ENCODE data around the gene HDAC5. TPM values are rescaled to one million over a fixed set of nuclear protein-coding genes. Genes with fewer than 3 reads are reported as not detected.
"Not testable (repeated sequence)": the region's sequence is repeated elsewhere in the genome, so short reads cannot be mapped to it uniquely, and the experiment has no call there.

HDAC5 gene
- total RNA-seq, 1 donor from 2014 or later = 67.5 TPM

DNA sequence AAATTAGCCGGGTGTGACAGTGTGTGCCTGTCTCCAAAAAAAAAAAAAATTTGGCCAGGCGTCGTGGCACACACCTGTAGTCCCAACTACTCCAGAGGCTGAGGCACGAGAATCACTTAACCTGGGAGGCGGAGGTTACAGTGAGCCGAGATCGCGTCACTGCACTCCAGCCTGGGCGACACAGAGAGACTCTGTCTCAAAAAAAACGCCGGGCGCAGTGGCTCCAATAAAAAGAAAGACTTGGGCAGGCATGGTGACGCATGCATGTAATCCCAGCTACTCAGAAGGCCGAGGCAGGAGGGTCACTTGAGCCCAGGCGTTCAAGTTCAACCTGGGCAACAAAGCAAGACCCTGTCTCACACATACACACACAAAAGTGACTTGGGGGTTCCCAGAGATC lies 60.6 kb downstream of the HDAC5 start:
- intact Hi-C loops (cut with DNase I) = loop anchor here (2.0 kb wide), 1 partner anchor 56 kb away; no protein-coding TSS in a partner anchor
- DNase-seq (ENCODE audit: missing footprints) = no peak
- no peak for ATAC-seq

DNA sequence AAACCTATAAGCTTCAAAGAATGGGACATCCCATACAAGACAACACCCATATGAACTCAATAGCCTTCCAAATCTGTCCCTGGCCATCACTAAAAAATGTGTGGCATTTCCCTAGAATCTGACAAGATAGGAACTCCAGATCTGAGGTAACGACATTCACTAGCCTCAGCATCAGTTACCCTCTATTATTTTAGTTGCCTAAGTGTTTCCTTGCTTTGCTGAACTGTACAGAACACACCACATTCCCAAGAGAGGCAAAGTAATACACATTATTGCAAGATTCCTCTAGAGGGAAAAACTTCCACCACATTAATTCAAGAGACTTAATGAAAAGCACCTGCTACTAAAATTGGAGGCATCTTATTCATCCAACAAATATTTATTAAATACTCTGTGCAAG lies 62.0 kb downstream of the HDAC5 start:
- intact Hi-C loops (cut with DNase I) = no loop called here
- no peak for ATAC-seq
- DNase-seq (ENCODE audit: missing footprints) = no peak

DNA sequence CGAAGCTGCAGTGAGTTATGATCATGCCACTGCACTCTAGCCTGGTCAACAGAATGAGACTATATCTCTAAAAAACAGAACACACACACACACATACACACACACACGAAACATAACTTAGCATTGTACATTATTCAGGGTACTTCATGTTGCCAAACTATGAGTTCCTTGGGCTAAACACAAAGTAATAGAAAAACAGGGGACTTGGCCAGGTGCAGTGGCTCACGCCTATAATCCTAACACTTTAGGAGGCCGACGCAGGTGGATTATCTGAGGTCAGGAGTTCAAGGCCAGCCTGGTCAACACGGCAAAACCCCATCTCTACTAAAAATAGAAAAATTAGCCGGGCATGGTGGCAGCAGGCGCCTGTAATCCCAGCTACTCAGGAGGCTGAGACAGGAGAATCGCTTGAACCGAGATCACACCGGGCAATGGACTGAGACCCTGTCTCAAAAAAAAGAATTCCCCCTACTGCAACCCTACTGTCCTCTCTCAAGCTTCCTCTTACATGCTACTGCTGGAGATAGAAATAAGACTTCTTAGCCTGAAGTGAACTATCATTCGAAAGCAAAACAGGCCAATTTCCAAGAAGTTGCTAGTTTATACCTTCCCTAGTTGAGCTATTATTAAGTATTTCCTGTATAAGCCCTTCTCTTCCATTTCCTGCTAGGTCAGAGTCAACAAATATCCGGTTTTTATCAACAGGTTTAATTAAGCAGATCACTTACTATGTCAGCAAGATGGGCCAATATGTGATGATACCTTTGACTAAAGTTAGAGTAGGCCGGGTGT lies 64.1 kb downstream of the HDAC5 start:
- intact Hi-C loops (cut with DNase I) = no loop called here
- no peak for ATAC-seq
- DNase-seq (ENCODE audit: missing footprints) = no peak

- peak; percentile 81 for ATAC-seq
- no peak for DNase-seq (ENCODE audit: missing footprints)
- intact Hi-C loops (cut with DNase I) = no loop called here
These were observed 70.1 kb downstream of the HDAC5 start for GRCh38 chr17:44053125-44053872.

DNA sequence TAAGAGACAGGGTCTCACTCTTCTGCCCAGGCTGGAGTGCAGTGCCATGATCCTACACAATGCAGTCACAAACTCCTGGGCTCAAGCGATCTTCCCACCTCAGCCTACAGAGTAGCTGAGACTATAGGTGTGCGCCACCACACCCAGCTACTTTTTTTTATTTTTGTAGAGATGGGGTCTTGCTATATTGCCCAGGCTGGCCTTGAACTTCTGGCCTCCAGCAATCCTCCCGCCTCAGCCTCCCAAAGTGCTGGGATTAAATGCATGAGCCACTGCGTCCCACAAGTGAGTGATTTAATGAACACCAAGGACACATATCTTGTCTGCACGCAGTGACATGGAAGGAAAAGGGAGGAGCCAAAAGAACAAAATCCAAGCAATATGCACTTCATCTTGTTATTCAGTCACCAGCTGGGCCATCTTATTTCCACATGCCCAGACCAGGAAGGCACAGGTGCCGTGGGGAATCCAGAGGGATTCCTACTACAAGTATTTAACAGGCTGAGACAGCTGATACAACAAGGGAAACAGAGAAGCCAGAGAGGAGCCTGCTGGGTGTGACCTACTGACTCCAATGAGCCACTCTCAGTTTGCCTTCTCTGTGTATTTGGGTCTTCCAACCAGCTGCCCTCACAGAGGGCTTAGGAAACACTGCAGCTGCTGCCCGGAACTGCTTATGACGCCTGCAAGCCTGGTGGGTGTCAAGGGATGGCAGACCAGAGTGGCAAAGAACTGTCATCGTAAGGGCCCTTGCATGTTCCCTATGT lies 74.0 kb downstream of the HDAC5 start:
- DNase-seq (ENCODE audit: missing footprints) (no peak), ATAC-seq (no peak)
- intact Hi-C loops (cut with DNase I) = loop anchor here (10.0 kb wide), 1 partner anchor 105 kb away; the partner anchor contains the start of gene PPY

GRCh38 chr17:44046893-44047292 lies 76.5 kb downstream of the HDAC5 start:
- not testable (repeated sequence) for DNase-seq (ENCODE audit: missing footprints); ATAC-seq
- intact Hi-C loops (cut with DNase I) = loop anchor here (10.0 kb wide), 1 partner anchor 102 kb away; the partner anchor contains the start of gene PPY

DNA sequence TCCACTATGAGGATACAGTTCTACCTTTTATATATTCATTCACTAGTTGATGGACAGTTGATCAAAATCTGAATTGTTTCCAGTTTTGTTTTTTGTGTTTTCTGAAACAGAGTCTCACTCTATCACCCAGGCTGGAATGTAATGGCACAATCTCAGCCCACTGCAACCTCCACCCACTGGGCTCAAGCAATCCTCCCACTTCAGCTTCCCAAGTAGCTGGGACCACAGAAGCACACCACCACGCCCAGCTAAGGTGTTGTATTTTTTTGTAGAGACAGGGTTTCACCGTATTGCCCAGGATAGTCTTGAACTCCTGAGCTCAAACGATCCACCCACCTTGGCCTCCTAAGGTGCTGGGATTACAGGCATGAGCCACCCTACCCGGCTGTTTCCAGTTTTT lies 78.0 kb downstream of the HDAC5 start:
- DNase-seq (ENCODE audit: missing footprints) = no peak
- no peak for ATAC-seq
- intact Hi-C loops (cut with DNase I) = loop anchor here (10.0 kb wide), 1 partner anchor 101 kb away; the partner anchor contains the start of gene PPY

DNA sequence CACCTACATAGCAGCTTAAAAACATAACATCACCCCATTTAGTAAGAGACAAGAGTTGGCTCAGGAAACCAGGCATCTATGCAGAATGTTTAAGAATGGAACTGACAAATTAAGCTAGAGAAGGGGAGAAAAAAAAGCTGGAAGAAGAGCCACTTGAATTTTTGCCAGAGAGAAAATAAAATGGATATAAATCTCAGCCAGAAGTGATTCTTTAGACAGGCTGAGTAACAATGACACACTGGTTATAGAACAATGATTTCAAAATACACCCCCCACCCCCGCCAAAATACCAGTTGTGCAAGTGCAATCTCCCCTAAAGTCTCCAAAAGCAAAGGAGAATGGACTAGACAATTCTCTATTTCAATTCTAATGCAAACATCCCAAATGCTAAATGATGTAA lies 79.4 kb downstream of the HDAC5 start:
- intact Hi-C loops (cut with DNase I) = loop anchor here (5.0 to 10.0 kb wide), 2 partner anchors 37 to 99 kb away; partner anchors contain the start of gene PPY
- DNase-seq (ENCODE audit: missing footprints) (no peak), ATAC-seq (no peak)

DNA sequence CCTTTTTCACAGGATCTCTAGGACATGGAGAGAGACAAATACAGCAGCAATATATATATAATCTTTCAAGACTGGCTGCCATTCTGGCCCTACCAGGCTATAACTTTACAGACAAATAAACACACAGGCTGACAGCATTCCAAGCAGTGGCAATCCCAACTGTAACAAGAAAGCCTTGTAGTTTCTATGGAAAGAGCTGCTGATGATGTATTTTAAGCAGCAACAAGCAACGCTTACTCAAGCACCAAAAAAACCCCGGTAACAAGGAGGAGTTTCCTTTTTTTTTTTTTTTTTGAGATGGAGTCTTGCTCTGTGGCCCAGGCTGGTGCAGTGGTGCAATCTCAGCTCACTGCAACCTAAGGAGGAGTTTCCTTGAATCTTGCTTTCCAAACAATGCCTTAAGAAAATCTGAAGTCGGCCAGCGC lies 80.2 kb downstream of the HDAC5 start:
- ATAC-seq (no peak), DNase-seq (ENCODE audit: missing footprints) (no peak)
- intact Hi-C loops (cut with DNase I) = loop anchor here (5.0 to 10.0 kb wide), 2 partner anchors 36 to 98 kb away; partner anchors contain the start of gene PPY

GRCh38 chr17:44039829-44040635 lies 83.4 kb downstream of the HDAC5 start:
- intact Hi-C loops (cut with DNase I) = loop anchor here (5.0 to 10.0 kb wide), 2 partner anchors 33 to 95 kb away; partner anchors contain the start of gene PPY
- ATAC-seq = peak; percentile 27

GRCh38 chr17:44038604-44039011 lies 84.8 kb downstream of the HDAC5 start:
- intact Hi-C loops (cut with DNase I) = no loop called here
- ATAC-seq = peak; percentile 8
- no peak for DNase-seq (ENCODE audit: missing footprints)

More at GRCh38 chr17:44039829-44040635, 83.4 kb downstream of the HDAC5 start:
- no peak for DNase-seq (ENCODE audit: missing footprints)

- intact Hi-C loops (cut with DNase I) = no loop called here
These were observed 86.0 kb downstream of the HDAC5 start for GRCh38 chr17:44037471-44037870.

GRCh38 chr17:44034688-44035087 lies 88.8 kb downstream of the HDAC5 start:
- ATAC-seq; DNase-seq (ENCODE audit: missing footprints); intact Hi-C loops (cut with DNase I): not testable (repeated sequence)

More at GRCh38 chr17:44037471-44037870, 86.0 kb downstream of the HDAC5 start:
- ATAC-seq = no peak
- no peak for DNase-seq (ENCODE audit: missing footprints)

GRCh38 chr17:44033861-44034408 lies 89.5 kb downstream of the HDAC5 start:
- ATAC-seq (no peak), DNase-seq (ENCODE audit: missing footprints) (no peak)
- intact Hi-C loops (cut with DNase I) = no loop called here

DNA sequence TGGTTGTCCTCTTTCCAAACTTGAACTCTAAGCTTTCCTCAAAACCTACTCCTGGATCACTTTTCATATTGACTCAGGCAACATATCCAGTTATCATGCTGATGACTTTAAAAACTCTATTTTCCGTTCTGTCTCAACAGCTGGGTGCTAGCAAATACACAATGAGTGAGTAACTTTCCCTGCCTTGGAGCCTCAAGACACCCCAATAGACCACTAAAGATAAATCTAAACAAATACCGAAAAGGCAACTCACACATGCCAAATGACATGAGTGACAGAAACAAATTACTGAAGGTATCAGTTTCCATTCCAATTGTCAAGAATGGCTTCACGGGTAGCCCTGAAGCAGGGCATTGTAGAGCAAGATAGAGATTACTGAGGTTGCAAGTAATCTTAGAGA lies 93.0 kb downstream of the HDAC5 start:
- ATAC-seq = no peak
- intact Hi-C loops (cut with DNase I) = no loop called here

DNA sequence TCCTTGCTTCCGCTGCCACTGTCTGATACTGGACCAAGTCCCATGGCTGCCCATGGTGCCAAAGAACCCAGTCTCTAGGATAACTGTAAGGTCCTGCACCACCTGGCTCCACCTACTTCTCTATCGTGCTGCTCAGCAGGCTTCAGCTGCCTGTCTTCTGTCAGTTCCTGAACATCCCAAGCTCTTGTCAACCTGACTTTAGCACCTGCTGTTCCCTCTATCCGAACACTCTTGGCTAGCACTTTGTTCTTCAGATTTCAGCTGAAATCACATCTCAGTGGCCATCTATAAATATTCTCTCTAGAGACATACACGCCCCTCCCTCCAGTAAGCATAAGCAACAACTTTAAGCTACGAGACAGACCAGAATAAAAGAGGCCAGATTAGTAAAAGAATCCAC lies 93.7 kb downstream of the HDAC5 start:
- intact Hi-C loops (cut with DNase I) = no loop called here

More for the DNA sequence above, 93.0 kb downstream of the HDAC5 start:
- DNase-seq (ENCODE audit: missing footprints) = no peak

More for the DNA sequence above, 93.7 kb downstream of the HDAC5 start:
- no peak for DNase-seq (ENCODE audit: missing footprints)
- no peak for ATAC-seq
